CD4-positive, alpha-beta T cell treated with Interleukin-1 beta for 1 hour (primary cell): ENCODE data around the gene PKD1.

Experiments used
- DNase-seq, 2 donors: peaks; one replicate each; pipeline ENCODE4 v3.0.0-alpha.2; 2020 to 2022

Gene PKD1

GRCh38 chr16:2167068-2167638 lies 31.5 kb upstream of the PKD1 start:
- no peak for DNase-seq

- DNase-seq = no peak
Observed at GRCh38 chr16:2166263-2167067, 30.8 kb upstream of the PKD1 start.

GRCh38 chr16:2165861-2166260 lies 30.2 kb upstream of the PKD1 start:
- no peak for DNase-seq

GRCh38 chr16:2163211-2163881 lies 27.6 kb upstream of the PKD1 start:
- DNase-seq = peak in 1 of 2 donors; percentile 23

GRCh38 chr16:2162676-2163118 lies 27.0 kb upstream of the PKD1 start:
- no peak for DNase-seq

- no peak for DNase-seq
Observed at GRCh38 chr16:2161911-2162310, 26.2 kb upstream of the PKD1 start.

GRCh38 chr16:2160915-2161551 lies 25.3 kb upstream of the PKD1 start:
- DNase-seq = no peak

GRCh38 chr16:2159175-2159838 lies 23.6 kb upstream of the PKD1 start:
- DNase-seq = no peak

GRCh38 chr16:2158262-2158638 lies 22.6 kb upstream of the PKD1 start:
- DNase-seq = no peak

GRCh38 chr16:2157480-2158261 lies 22.0 kb upstream of the PKD1 start:
- no peak for DNase-seq

GRCh38 chr16:2156849-2157224 lies 21.1 kb upstream of the PKD1 start:
- DNase-seq = no peak

GRCh38 chr16:2155977-2156848 lies 20.5 kb upstream of the PKD1 start:
- DNase-seq = peak in 1 of 2 donors; percentile 8

- DNase-seq = peak; percentile 99 to 100
Observed at GRCh38 chr16:2155091-2155950, 19.6 kb upstream of the PKD1 start, which contains the start of gene TRAF7. Gene TRAF7 (plus strand): TSS chr16:2155782. CDS start chr16:2163921, 8,139 bp downstream.

GRCh38 chr16:2154533-2155090 lies 18.9 kb upstream of the PKD1 start:
- DNase-seq = no peak

GRCh38 chr16:2152695-2153506 lies 17.2 kb upstream of the PKD1 start:
- no peak for DNase-seq

- no peak for DNase-seq
Observed at GRCh38 chr16:2151188-2152091, 15.7 kb upstream of the PKD1 start.

GRCh38 chr16:2150418-2151187 lies 14.9 kb upstream of the PKD1 start:
- no peak for DNase-seq
